HG02870 (cell line): ENCODE results near the gene LILRB4.
"Not testable (repeated sequence)": the region's sequence is repeated elsewhere in the genome, so short reads cannot be mapped to it uniquely, and the experiment has no call there.

Experiments used
- ATAC-seq: cut with Tn5 transposase; IDR thresholded peaks from one replicate; pipeline ENCODE4 v1.9.1; 2021; ENCODE audit warnings: mild to moderate bottlenecking, moderate library complexity; ENCODE audit not compliant: unreplicated experiment

LILRB4 gene

DNA sequence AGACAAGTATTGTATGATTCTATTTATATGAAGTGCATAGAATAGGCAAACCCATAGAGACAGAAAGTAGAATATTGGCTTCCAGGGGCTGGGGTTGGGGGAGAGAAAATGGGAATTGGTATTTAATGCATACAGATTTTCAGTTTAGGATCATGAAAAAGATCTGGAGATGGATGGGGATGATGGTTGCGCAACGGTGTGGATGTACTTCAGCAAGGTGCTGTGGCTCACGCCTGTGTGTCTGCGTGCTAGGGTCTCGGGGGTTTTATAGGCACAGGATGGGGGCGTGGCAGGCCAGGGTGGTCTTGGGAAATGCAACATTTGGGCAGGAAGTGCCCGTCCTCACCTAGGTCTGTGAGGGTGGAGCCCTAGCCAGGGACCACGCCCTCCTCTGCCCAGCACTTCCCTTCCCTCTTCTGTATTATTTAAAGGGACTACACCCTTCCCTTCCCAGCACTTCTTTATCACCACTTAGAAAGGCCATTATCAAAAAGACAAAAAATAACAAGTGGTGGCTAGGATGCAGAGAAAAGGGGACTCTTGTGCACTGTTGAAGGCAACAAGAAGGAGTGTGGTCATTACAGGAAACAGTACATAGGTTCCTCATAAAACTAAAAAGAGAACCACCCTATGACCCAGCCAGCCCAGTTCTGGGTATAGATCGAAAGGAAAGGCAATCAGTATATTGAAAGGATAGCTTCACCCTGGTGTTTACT is 29.0 kb downstream of the LILRB4 start:
- ATAC-seq, result no peak

DNA sequence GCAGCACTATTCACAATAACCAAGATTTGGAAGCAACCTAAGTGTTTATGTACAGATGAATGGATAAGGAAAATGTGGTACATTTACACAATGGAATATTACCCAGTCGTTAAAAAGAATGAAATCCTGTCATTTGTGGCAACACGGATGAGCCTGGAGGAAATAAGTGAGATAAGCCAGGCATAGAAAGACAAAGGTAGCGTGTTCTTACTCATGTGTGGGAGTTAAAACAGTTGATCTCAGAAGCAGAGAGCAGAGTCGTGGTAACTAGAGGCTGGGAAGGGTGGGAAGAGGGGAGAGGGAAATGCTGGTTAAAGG is 29.5 kb downstream of the LILRB4 start:
- ATAC-seq, result no peak

DNA sequence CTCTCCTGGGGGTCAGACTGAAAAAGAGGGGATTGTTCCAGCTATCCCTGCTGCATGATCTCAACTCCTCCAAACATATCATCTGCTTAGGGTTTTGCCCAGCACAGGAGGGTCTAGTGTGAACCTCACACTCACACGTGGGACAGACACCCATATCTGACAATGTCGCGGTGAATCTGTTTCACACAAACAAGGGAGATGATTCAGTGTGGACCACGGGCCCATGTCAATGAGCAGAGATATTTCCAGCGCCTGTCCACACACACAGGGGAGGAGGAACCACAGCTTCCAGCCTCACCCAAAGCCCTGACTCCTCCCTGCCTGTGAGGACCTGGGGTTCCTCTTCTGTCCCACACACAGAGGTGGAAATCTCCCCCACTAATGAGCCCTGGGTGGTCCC is 31.9 kb downstream of the LILRB4 start:
- ATAC-seq, result no peak

DNA sequence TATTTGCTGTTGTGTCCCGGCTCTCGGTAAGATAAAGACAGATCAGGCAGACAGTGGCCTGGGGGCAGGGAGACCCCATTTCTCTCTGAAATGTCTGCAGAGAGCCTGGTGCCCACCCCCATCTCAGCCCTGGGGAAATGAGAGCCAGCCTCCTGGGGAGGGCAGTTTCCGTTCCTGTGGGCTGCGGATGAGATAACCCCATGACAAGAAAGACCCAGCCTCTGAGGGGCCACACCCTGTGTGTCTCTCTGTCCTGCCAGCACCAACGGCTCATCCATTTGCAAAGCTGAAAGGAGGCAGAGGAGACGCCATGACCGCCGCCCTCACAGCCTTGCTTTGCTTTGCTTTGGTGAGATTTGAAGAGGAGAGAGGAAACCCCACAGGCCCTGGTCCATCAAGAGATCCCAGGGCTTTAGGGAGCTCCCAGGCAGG is 33.3 kb downstream of the LILRB4 start:
- no peak for ATAC-seq

DNA sequence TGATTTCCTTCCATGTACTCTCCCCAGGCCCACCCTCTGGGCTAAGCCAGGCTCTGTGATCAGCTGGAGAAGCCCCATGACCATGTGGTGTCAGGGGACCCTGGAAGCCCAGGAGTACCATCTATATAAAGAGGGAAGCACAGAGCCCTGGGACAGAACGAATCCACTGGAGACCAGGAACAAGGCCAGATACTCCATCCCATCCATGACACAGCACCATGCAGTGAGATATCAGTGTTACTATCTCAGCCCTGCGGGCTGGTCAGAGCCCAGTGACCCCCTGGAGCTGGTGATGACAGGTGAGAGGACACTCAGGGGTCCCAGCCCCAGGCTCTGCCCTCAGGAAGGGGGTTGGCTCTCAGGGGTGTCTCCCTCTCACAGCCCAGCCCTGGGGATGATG is 34.0 kb downstream of the LILRB4 start:
- no peak for ATAC-seq

DNA sequence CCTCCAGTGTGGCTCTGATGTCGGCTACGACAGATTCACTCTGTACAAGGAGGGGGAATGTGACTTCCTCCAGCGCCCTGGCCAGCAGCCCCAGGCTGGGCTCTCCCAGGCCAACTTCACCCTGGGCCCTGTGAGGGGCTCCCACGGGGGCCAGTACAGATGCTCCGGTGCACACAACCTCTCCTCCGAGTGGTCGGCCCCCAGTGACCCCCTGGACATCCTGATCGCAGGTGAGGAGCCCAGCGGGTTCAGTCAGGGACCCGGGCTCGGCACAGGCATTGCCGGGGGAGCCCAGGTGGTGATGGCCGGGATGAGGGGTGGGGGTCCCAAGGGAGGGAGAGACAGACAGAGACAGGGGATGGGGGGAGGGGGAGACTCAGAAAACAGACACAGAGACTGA is 34.9 kb downstream of the LILRB4 start:
- not testable (repeated sequence) for ATAC-seq

DNA sequence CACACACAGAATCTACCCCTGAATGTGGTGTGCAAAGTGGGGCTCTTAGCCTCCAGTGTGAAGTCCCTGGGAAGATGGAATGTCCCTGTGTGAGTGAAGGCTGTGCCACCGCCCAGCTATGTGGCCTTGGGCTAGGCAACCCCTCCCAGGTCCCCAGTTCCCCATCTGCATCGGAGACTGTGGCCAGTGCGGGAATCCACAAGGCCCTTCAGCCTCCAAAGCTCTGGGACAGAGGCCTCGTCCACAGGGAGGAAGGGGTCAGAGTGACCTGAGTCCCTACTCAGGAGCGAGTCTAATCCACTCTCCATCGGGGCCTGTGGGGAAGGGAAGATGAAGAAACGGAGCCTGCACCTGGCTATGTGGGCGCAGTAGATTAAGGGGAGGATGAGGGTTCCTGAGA is 42.1 kb downstream of the LILRB4 start:
- ATAC-seq, result no peak

DNA sequence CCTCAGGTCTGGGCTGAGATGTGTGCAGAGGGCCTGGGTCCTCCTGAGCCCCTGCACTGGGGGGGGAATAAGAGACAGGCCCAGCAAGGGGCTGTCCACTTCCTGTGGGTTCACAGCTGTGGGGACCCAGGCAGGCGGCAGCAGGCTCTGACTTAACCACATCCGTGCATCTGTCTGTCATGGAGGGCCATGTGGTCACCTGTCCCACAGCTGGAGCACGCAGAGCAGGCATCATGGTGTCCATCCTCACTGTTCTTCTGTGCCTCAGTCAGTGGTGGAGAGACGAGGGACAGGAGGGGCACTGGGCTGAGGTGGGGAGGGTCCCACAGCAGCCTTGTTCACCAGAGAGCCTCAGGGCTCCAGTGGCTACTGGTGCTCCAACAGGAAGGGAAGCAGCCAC is 45.2 kb downstream of the LILRB4 start:
- no peak for ATAC-seq

DNA sequence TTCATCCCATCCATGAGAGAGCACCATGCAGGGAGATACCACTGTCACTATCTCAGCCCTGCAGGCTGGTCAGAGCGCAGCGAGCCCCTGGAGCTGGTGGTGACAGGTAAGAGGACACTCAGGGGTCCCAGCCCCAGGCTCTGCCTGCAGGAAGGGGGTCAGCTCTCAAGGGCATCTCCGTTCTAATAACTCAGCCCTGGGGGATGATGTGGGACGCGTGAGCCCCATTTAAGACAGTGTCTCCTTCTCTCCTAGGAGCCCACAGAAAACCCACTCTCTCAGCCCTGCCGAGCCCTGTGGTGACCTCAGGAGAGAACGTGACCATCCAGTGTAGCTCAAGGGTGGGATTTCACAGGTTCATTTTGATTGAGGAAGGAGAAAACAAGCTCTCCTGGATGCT is 46.0 kb downstream of the LILRB4 start:
- ATAC-seq, result no peak

DNA sequence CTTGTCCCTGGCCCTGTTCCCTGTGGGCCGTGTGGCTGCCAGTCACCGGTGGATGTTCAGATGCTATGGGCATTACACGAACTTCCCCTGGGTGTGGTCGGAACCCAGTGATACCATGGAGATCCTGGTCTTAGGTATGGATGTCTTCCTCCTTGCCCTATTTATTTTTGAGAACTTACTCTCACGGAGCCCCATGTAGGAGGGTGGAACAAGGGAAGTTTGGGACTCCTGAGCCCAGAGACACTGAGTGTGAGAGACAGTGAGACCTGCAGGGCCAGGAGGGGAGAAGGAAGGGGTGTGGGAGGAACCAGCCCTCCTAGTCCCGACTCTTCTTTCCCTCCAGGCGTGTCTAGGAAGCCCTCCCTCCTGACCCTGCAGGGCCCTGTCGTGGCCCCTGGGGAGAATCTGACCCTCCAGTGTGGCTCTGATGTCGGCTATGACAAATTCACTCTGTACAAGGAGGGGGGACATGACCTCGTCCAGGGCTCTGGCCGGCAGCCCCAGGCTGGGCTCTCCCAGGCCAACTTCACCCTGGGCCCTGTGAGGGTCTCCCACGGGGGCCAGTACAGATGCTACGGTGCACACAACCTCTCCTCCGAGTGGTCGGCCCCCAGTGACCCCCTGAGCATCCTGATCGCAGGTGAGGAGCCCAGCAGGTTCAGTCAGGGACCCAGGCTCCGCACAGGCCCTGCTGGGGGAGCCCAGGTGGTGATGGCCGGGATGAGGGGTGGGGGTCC is 46.6 kb downstream of the LILRB4 start:
- ATAC-seq, result no peak

DNA sequence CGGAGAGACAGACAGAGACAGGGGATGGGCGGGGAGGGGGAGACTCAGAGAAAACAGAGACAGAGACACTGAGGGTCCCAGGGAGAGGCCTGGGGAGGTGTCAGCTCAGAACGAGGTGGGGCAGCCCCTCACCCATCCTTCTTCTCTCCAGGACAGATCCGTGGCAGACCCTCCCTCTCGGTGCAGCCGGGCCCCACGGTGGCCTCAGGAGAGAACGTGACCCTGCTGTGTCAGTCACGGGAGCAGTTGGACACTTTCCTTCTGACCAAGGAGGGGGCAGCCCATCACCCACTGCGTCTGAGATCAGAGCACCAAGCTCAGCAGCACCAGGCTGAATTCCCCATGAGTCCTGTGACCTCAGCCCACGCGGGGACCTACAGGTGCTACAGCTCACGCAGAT is 47.2 kb downstream of the LILRB4 start:
- not testable (repeated sequence) for ATAC-seq
